T47D (cell line): ENCODE measurements around the gene PFDN1.

ENCODE experiments used
- DNase-seq, 2 experiments: peaks; one replicate each; pipeline versions ENCODE4 v3.0.0 to v3.0.0-alpha.2; 2011 to 2012; ENCODE audit warnings: low read depth in 1 of 2, low spot score in 1 of 2
- JUND ChIP-seq: IDR thresholded peaks from 2 replicates; pipeline ENCODE4 v1.6.1; 2012; ENCODE audit warnings: low read depth
- in situ Hi-C: cut with HindIII; loops from 2 replicates; pipeline ENCODE4 v1.10.0; 2016; ENCODE audit warnings: low sequenced_read_pairs, low pct_unique_long_range_greater_than_20kb

PFDN1 gene

GRCh38 chr5:140340605-140341121, 37.8 kb upstream of the PFDN1 start:
- TF ChIP-seq JUND: no peak
- peak in 1 of 2 experiments; percentile 45 for DNase-seq
- in situ Hi-C loops: no loop called here

GRCh38 chr5:140339636-140340035, 36.7 kb upstream of the PFDN1 start:
- TF ChIP-seq JUND: no peak
- in situ Hi-C loops: no loop called here
- no peak for DNase-seq

GRCh38 chr5:140338908-140339307, 36.0 kb upstream of the PFDN1 start:
- TF ChIP-seq JUND: no peak
- DNase-seq: no peak
- in situ Hi-C loops: no loop called here

- no peak for TF ChIP-seq JUND
- no peak for DNase-seq
- in situ Hi-C loops: no loop called here
These were observed 35.4 kb upstream of the PFDN1 start for GRCh38 chr5:140338336-140338735.

GRCh38 chr5:140337880-140338279, 35.0 kb upstream of the PFDN1 start:
- no peak for DNase-seq
- TF ChIP-seq JUND: no peak
- in situ Hi-C loops: no loop called here

GRCh38 chr5:140336388-140336787, 33.5 kb upstream of the PFDN1 start:
- no peak for TF ChIP-seq JUND
- in situ Hi-C loops: no loop called here
- no peak for DNase-seq

- TF ChIP-seq JUND: no peak
- in situ Hi-C loops: no loop called here
- no peak for DNase-seq
These were observed 28.7 kb upstream of the PFDN1 start for GRCh38 chr5:140331638-140332037.

GRCh38 chr5:140329739-140330481, 27.0 kb upstream of the PFDN1 start:
- TF ChIP-seq JUND: no peak
- no peak for DNase-seq
- in situ Hi-C loops: no loop called here

- in situ Hi-C loops: no loop called here
- no peak for TF ChIP-seq JUND
- no peak for DNase-seq
These were observed 25.3 kb upstream of the PFDN1 start for GRCh38 chr5:140328036-140328764.

- DNase-seq: peak in 1 of 2 experiments; percentile 42
- TF ChIP-seq JUND: no peak
- in situ Hi-C loops: no loop called here
These were observed 24.7 kb upstream of the PFDN1 start for GRCh38 chr5:140327589-140327988.

- in situ Hi-C loops: no loop called here
- no peak for TF ChIP-seq JUND
These were observed 22.6 kb upstream of the PFDN1 start for GRCh38 chr5:140325486-140325885.

GRCh38 chr5:140324617-140325241, 21.8 kb upstream of the PFDN1 start:
- in situ Hi-C loops: no loop called here
- TF ChIP-seq JUND: no peak
- DNase-seq: no peak

More at GRCh38 chr5:140325486-140325885, 22.6 kb upstream of the PFDN1 start:
- no peak for DNase-seq
